Measurements from ENCODE around the gene LRMDA. TPM values are rescaled to one million over a fixed set of nuclear protein-coding genes. Genes with fewer than 3 reads are reported as not detected.
A peak's percentile ranks its signal among the peaks of the same experiment; 100 is the strongest.

LRMDA gene
- total RNA-seq: 10 to 100 TPM; 15.5 to 40.8 TPM
- polyA plus RNA-seq: 10 to 100 TPM; 12.1 to 27.8 TPM
- long read RNA-seq, donor 1, transcript LRMDA-216 (3 exons, 393 nt): major isoform, 6 of 6 reads
- long read RNA-seq, donor 1, partial matches to known transcripts: 0 of 6 reads
- long read RNA-seq, donor 1, other reads (novel, unspliced or antisense): 0 of 6 reads
- long read RNA-seq, donor 2, transcript LRMDA-216 (3 exons, 393 nt): major isoform, 6 of 6 reads
- long read RNA-seq, donor 2, partial matches to known transcripts: 0 of 6 reads
- long read RNA-seq, donor 2, other reads (novel, unspliced or antisense): 0 of 6 reads
- long read RNA-seq, donor 3, partial matches to known transcripts: 0 of 3 reads
- long read RNA-seq, donor 3, other reads (novel, unspliced or antisense): 0 of 3 reads
- long read RNA-seq, donor 4, partial matches to known transcripts: 0 of 2 reads
- long read RNA-seq, donor 4, other reads (novel, unspliced or antisense): 0 of 2 reads
- long read RNA-seq, donor 5, transcript LRMDA-216 (3 exons, 393 nt): major isoform, 6 of 6 reads
- long read RNA-seq, donor 5, partial matches to known transcripts: 0 of 6 reads
- long read RNA-seq, donor 5, other reads (novel, unspliced or antisense): 0 of 6 reads

GRCh38 chr10:75431180-75432111 lies at the start of gene LRMDA:
LRMDA (plus strand) TSS chr10:75431624.
- DNase-seq (peak; percentile 79 to 93 (median 86)), ATAC-seq (ENCODE audit: insufficient read depth, low FRiP score) (peak; percentile 39)
- no peaks in the 10 kb centered on the region for H3K36me3 ChIP-seq (ENCODE audit: control insufficient read depth in 4 of 4, insufficient read depth in 4 of 4, low read length in 4 of 4)
- peak within 1 kb of the TSS; percentile 83 to 89 for H3K27ac ChIP-seq (ENCODE audit: low read depth in 1 of 2, low read length in 1 of 2)
- peak within 1 kb of the TSS; percentile 66 for H3K4me3 ChIP-seq
- WGBS, 2 donors: 3 to 4% methylated on average over 53 to 82 of the region's 82 CpGs
- H3K27me3 ChIP-seq (ENCODE audit: control insufficient read depth in 3 of 3, insufficient read depth in 3 of 3, low read length in 2 of 3): no peaks in the 10 kb centered on the region
- H3K4me1 ChIP-seq (ENCODE audit: control insufficient read depth in 5 of 5, insufficient read depth in 5 of 5, low read length in 5 of 5): peaks cover 2 to 55% (median 11%) of the 10 kb centered on the region in 5 donors
- TF ChIP-seq CTCF (IDR thresholded peaks at IDR 0.05; ENCODE audit: control extremely low read depth, extremely low read depth): no peak
- H3K9me3 ChIP-seq (ENCODE audit: control insufficient read depth in 4 of 4, insufficient read depth in 3 of 4, low read length in 3 of 4): no peaks in the 10 kb centered on the region
- H3K9ac ChIP-seq (ENCODE audit: insufficient read depth in 1 of 2, low read length in 2 of 2): peak within 1 kb of the TSS in 1 of 2 donors; percentile 9

GRCh38 chr10:75386128-75386527 lies 45.3 kb upstream of the LRMDA start:
- Histone ChIP-seq H3K36me3 (ENCODE audit: control insufficient read depth in 4 of 4, insufficient read depth in 4 of 4, low read length in 4 of 4) (peaks cover 0 to 3% (median 0%) of the 10 kb centered on the region in 4 donors), H3K4me1 (ENCODE audit: control insufficient read depth in 5 of 5, insufficient read depth in 5 of 5, low read length in 5 of 5) (no peaks in the 10 kb centered on the region)
- WGBS, 2 donors: 96 to 99% methylated on average over 3 of the region's 3 CpGs

GRCh38 chr10:75388082-75388481 lies 43.3 kb upstream of the LRMDA start:
- H3K27ac ChIP-seq (ENCODE audit: low read depth in 1 of 2, low read length in 1 of 2): no peak overlapping the region
- H3K9me3 ChIP-seq (ENCODE audit: control insufficient read depth in 4 of 4, insufficient read depth in 3 of 4, low read length in 3 of 4): peaks cover 0 to 6% (median 3%) of the 10 kb centered on the region in 4 donors
- 96 to 100% methylated on average over 3 of the region's 3 CpGs for WGBS, 2 donors
- ATAC-seq (ENCODE audit: insufficient read depth, low FRiP score): no peak
- H3K4me3 ChIP-seq: no peak overlapping the region
- H3K4me1 ChIP-seq (ENCODE audit: control insufficient read depth in 5 of 5, insufficient read depth in 5 of 5, low read length in 5 of 5): no peaks in the 10 kb centered on the region
- no peaks in the 10 kb centered on the region for H3K27me3 ChIP-seq (ENCODE audit: control insufficient read depth in 3 of 3, insufficient read depth in 3 of 3, low read length in 2 of 3)
- H3K9ac ChIP-seq (ENCODE audit: insufficient read depth in 1 of 2, low read length in 2 of 2): no peak overlapping the region
- TF ChIP-seq CTCF (IDR thresholded peaks at IDR 0.05; ENCODE audit: control extremely low read depth, extremely low read depth): no peak
- no peak for DNase-seq
- peaks cover 0 to 6% (median 1%) of the 10 kb centered on the region in 4 donors for H3K36me3 ChIP-seq (ENCODE audit: control insufficient read depth in 4 of 4, insufficient read depth in 4 of 4, low read length in 4 of 4)

More at GRCh38 chr10:75386128-75386527, 45.3 kb upstream of the LRMDA start:
- ATAC-seq (ENCODE audit: insufficient read depth, low FRiP score): no peak
- Histone ChIP-seq H3K9me3 (ENCODE audit: control insufficient read depth in 4 of 4, insufficient read depth in 3 of 4, low read length in 3 of 4) (peaks cover 0 to 6% (median 3%) of the 10 kb centered on the region in 4 donors), H3K9ac (ENCODE audit: insufficient read depth in 1 of 2, low read length in 2 of 2) (no peak overlapping the region), H3K4me3 (no peak overlapping the region), H3K27me3 (ENCODE audit: control insufficient read depth in 3 of 3, insufficient read depth in 3 of 3, low read length in 2 of 3) (no peaks in the 10 kb centered on the region), H3K27ac (ENCODE audit: low read depth in 1 of 2, low read length in 1 of 2) (no peak overlapping the region)
- no peak for TF ChIP-seq CTCF (IDR thresholded peaks at IDR 0.05; ENCODE audit: control extremely low read depth, extremely low read depth)
- no peak for DNase-seq

All from lung (tissue), 16 donors.